ENCODE measurements around the gene CENPF. TPM values are rescaled to one million over a fixed set of nuclear protein-coding genes. Genes with fewer than 3 reads are reported as not detected.

CENPF gene
- total and polyA plus RNA-seq, 2 experiments from 2014 or later, result 123 to 376 TPM

GRCh38 chr1:214676747-214677146 lies 73.8 kb downstream of the CENPF start:
- DNase-seq (ENCODE audit: low spot score), result no peak
- H3K4me1 ChIP-seq (ENCODE audit: insufficient read depth), result no peaks in the 10 kb centered on the region
- H3K4me3 ChIP-seq, result no peak overlapping the region
- ATAC-seq, result no peak
- no peaks in the 10 kb centered on the region; the same call in 2 of the 3 replicates for H3K4me1 Mint-ChIP-seq
- H3K27me3 Mint-ChIP-seq (ENCODE audit: insufficient read depth, low read depth, poor library complexity), result peaks cover 3% of the 10 kb centered on the region
- H3K4me3 Mint-ChIP-seq, result no peak overlapping the region
- no peak overlapping the region for H3K27ac Mint-ChIP-seq
- H3K36me3 Mint-ChIP-seq (ENCODE audit: low read depth), result peaks cover 27% of the 10 kb centered on the region
- no peak overlapping the region for H2AFZ ChIP-seq
- H3F3A ChIP-seq (replicated peaks; ENCODE audit: low read depth), result no peaks in the 10 kb centered on the region
- H3K4me2 ChIP-seq, result no peak overlapping the region
- H3K27me3 ChIP-seq (ENCODE audit: insufficient read depth), result no peaks in the 10 kb centered on the region
- TF ChIP-seq POLR2AphosphoS5 (IDR thresholded peaks at IDR 0.05; ENCODE audit: low read depth), result no peak
- H3K9me3 Mint-ChIP-seq, result peaks cover 7% of the 10 kb centered on the region; the same call in 2 of the 3 replicates
- no peaks in the 10 kb centered on the region for H3K79me2 ChIP-seq (replicated peaks; ENCODE audit: insufficient read depth)
- no peak overlapping the region for H3K27ac ChIP-seq (ENCODE audit: low read depth)
- H3K36me3 ChIP-seq (ENCODE audit: insufficient read depth), result no peaks in the 10 kb centered on the region
- H3K9me2 ChIP-seq (ENCODE audit: insufficient read depth), result no peaks in the 10 kb centered on the region
- no peaks in the 10 kb centered on the region for H4K20me1 ChIP-seq (replicated peaks; ENCODE audit: insufficient read depth)

DNA sequence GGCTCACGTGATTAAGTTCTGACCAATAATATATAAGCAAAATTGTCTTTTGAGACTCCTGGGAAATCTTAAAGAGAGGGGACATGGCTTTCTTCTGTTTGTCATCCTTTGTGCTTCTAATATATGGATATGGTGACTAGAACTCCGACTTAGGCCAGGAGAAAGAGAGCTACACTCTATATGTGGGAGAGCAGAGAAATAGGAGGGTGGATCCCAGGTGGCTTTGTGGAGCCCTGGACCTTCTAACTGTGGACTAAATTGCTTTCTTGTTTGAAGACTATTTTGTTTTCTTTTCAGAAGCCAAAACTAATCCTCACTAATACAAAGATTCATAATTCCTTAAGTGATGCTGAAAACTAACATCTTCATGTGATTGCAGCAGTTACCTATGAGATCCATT lies 75.0 kb downstream of the CENPF start:
- H3K4me1 Mint-ChIP-seq, result no peaks in the 10 kb centered on the region; the same call in 2 of the 3 replicates
- H3K27ac Mint-ChIP-seq, result no peak overlapping the region
- DNase-seq (ENCODE audit: low spot score) (no peak), ATAC-seq (no peak)
- Histone ChIP-seq H3K4me1 (ENCODE audit: insufficient read depth) (no peaks in the 10 kb centered on the region), H4K20me1 (replicated peaks; ENCODE audit: insufficient read depth) (no peaks in the 10 kb centered on the region), H3K79me2 (replicated peaks; ENCODE audit: insufficient read depth) (no peaks in the 10 kb centered on the region), H2AFZ (no peak overlapping the region), H3K36me3 (ENCODE audit: insufficient read depth) (no peaks in the 10 kb centered on the region), H3F3A (replicated peaks; ENCODE audit: low read depth) (no peaks in the 10 kb centered on the region), H3K4me2 (no peak overlapping the region), H3K27me3 (ENCODE audit: insufficient read depth) (no peaks in the 10 kb centered on the region), H3K9me2 (ENCODE audit: insufficient read depth) (no peaks in the 10 kb centered on the region), H3K27ac (ENCODE audit: low read depth) (no peak overlapping the region), H3K4me3 (no peak overlapping the region)
- H3K27me3 Mint-ChIP-seq (ENCODE audit: insufficient read depth, low read depth, poor library complexity), result peaks cover 3% of the 10 kb centered on the region
- peaks cover 2% of the 10 kb centered on the region; the same call in 1 of the 3 replicates for H3K9me3 Mint-ChIP-seq
- peaks cover 16% of the 10 kb centered on the region for H3K36me3 Mint-ChIP-seq (ENCODE audit: low read depth)
- H3K4me3 Mint-ChIP-seq, result no peak overlapping the region
- TF ChIP-seq ETS1 (IDR thresholded peaks at IDR 0.05) (no peak), CREB1 (CRISPR knock-in tag; IDR thresholded peaks at IDR 0.05; ENCODE audit: low read depth) (no peak), EZH2phosphoT487 (IDR thresholded peaks at IDR 0.05; ENCODE audit: unreplicated experiment) (no peak), STAT1 (IDR thresholded peaks at IDR 0.05; ENCODE audit: unreplicated experiment) (no peak), ZNF462 (CRISPR knock-in tag; IDR thresholded peaks at IDR 0.05) (no peak), ZNF114 (CRISPR knock-in tag; IDR thresholded peaks at IDR 0.05) (no peak), NANOG (IDR thresholded peaks at IDR 0.05; ENCODE audit: borderline replicate concordance) (no peak), JUNB (IDR thresholded peaks at IDR 0.05; ENCODE audit: unreplicated experiment) (no peak), ZNF331 (CRISPR knock-in tag; IDR thresholded peaks at IDR 0.05; ENCODE audit: low read depth) (no peak), POLR2AphosphoS5 (IDR thresholded peaks at IDR 0.05; ENCODE audit: low read depth) (no peak), EZH2 (IDR thresholded peaks at IDR 0.05; ENCODE audit: low read depth, unreplicated experiment) (no peak)
- TF ChIP-seq, protein P1, sequence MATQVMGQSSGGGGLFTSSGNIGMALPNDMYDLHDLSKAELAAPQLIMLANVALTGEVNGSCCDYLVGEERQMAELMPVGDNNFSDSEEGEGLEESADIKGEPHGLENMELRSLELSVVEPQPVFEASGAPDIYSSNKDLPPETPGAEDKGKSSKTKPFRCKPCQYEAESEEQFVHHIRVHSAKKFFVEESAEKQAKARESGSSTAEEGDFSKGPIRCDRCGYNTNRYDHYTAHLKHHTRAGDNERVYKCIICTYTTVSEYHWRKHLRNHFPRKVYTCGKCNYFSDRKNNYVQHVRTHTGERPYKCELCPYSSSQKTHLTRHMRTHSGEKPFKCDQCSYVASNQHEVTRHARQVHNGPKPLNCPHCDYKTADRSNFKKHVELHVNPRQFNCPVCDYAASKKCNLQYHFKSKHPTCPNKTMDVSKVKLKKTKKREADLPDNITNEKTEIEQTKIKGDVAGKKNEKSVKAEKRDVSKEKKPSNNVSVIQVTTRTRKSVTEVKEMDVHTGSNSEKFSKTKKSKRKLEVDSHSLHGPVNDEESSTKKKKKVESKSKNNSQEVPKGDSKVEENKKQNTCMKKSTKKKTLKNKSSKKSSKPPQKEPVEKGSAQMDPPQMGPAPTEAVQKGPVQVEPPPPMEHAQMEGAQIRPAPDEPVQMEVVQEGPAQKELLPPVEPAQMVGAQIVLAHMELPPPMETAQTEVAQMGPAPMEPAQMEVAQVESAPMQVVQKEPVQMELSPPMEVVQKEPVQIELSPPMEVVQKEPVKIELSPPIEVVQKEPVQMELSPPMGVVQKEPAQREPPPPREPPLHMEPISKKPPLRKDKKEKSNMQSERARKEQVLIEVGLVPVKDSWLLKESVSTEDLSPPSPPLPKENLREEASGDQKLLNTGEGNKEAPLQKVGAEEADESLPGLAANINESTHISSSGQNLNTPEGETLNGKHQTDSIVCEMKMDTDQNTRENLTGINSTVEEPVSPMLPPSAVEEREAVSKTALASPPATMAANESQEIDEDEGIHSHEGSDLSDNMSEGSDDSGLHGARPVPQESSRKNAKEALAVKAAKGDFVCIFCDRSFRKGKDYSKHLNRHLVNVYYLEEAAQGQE (IDR thresholded peaks at IDR 0.05; ENCODE audit: unreplicated experiment), result no peak

Measured in GM23338 (cell line).